Measurements from ENCODE around the gene RPS10.

GRCh38 chr6:34465531-34466241 lies 39.8 kb upstream of the RPS10 start, which contains the start of gene PACSIN1:
- TF ChIP-seq, protein P1, sequence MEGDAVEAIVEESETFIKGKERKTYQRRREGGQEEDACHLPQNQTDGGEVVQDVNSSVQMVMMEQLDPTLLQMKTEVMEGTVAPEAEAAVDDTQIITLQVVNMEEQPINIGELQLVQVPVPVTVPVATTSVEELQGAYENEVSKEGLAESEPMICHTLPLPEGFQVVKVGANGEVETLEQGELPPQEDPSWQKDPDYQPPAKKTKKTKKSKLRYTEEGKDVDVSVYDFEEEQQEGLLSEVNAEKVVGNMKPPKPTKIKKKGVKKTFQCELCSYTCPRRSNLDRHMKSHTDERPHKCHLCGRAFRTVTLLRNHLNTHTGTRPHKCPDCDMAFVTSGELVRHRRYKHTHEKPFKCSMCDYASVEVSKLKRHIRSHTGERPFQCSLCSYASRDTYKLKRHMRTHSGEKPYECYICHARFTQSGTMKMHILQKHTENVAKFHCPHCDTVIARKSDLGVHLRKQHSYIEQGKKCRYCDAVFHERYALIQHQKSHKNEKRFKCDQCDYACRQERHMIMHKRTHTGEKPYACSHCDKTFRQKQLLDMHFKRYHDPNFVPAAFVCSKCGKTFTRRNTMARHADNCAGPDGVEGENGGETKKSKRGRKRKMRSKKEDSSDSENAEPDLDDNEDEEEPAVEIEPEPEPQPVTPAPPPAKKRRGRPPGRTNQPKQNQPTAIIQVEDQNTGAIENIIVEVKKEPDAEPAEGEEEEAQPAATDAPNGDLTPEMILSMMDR (IDR thresholded peaks at IDR 0.05): no peak
- TF ChIP-seq POLR2A (IDR thresholded peaks at IDR 0.05): no peak
